Right atrium auricular region (tissue), 2 donors: ENCODE results near the gene AJM1. TPM values are rescaled to one million over a fixed set of nuclear protein-coding genes. Genes with fewer than 3 reads are reported as not detected.
"Not testable (repeated sequence)": the region's sequence is repeated elsewhere in the genome, so short reads cannot be mapped to it uniquely, and the experiment has no call there.

ENCODE experiments used
- DNase-seq: peaks from one replicate; pipeline ENCODE4 v3.0.0-alpha.2; 2019; ENCODE audit warnings: low spot score
- H3K27ac ChIP-seq, 2 donors: fragments of 200-600 bp; sonication (generic); 1 replicate in 1 of 2; 2 replicates in 1 of 2; pipeline ENCODE4 v1.5.1; 2016 to 2019
- H3K27me3 ChIP-seq, 2 donors: fragments of 200-600 bp; sonication (generic); one replicate each; pipeline versions ENCODE4 v1.5.1 to v1.6.0; 2017 to 2019
- H3K36me3 ChIP-seq: fragments of 200-600 bp; sonication (generic); one replicate; pipeline ENCODE4 v1.5.1; 2016
- H3K4me1 ChIP-seq, 2 donors: fragments of 200-600 bp; sonication (generic); one replicate each; pipeline versions ENCODE4 v1.5.1 to v1.6.0; 2017 to 2019
- H3K4me3 ChIP-seq, 2 donors: fragments of 200-600 bp; sonication (generic); 1 replicate in 1 of 2; 2 replicates in 1 of 2; pipeline ENCODE4 v1.5.1; 2017 to 2019; ENCODE audit warnings: mild to moderate bottlenecking in 1 of 2, moderate library complexity in 1 of 2
- H3K9me3 ChIP-seq, 2 donors: fragments of 200-600 bp; sonication (generic); one replicate each; pipeline ENCODE4 v1.5.1; 2019
- CTCF ChIP-seq, 2 donors: fragments of 200-600 bp; sonication (generic); IDR thresholded peaks; one replicate each; pipeline ENCODE4 v1.5.1; 2019; ENCODE audit warnings: antibody characterized with exemption in 2 of 2
- total RNA-seq, 2 donors: library from RNA; depleted of rRNA; stranded (reverse); fragments of >200 nt; gene quantifications; one replicate each; pipeline ENCODE4 v1.1.0, GENCODE V29; 2016

AJM1 gene
- total RNA-seq, 2 donors from 2014 or later, result 2.7 to 3.0 TPM

DNA sequence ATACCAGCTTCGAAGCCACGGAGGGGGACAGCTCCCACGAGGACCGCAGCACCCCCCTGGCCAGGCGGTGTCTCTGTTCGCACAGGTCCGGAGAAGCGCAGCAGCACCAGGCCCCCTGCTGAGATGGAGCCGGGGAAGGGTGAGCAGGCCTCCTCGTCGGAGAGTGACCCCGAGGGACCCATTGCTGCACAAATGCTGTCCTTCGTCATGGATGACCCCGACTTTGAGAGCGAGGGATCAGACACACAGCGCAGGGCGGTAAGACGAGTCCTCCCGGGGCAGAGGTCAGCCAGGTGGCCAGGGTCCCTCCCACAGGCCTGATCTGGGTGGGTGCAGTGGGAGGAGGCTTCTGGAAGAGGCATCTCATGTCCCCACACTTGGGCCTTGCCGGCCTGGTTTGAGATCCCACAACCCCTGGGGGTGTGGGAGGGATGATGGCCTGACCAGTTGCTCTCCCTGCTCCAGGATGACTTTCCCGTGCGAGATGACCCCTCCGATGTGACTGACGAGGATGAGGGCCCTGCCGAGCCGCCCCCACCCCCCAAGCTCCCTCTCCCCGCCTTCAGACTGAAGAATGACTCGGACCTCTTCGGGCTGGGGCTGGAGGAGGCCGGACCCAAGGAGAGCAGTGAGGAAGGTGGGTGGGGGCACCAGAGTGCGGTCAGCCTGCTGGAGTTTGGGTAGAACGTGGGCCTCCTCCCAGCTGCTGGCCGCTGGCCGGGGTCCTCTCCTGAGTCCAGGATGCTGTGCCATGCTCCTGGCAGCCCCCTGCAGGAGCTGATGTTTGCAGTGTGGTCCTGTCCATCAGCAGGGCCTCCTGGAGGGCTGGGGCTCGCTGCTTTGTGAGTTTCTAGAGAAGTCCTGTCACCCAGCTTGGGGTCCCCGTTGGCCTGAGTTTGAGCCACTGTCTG is 2.8 kb upstream of the AJM1 start:
- no peak for TF ChIP-seq CTCF (IDR thresholded peaks at IDR 0.05)
- H3K4me1 ChIP-seq, result peaks cover 0 to 44% of the 10 kb centered on the region in 2 donors
- no peak overlapping the region for H3K27ac ChIP-seq
- H3K9me3 ChIP-seq, result no peaks in the 10 kb centered on the region
- H3K36me3 ChIP-seq, result peaks cover 20% of the 10 kb centered on the region
- no peak overlapping the region for H3K4me3 ChIP-seq
- H3K27me3 ChIP-seq, result no peaks in the 10 kb centered on the region
- no peak for DNase-seq

DNA sequence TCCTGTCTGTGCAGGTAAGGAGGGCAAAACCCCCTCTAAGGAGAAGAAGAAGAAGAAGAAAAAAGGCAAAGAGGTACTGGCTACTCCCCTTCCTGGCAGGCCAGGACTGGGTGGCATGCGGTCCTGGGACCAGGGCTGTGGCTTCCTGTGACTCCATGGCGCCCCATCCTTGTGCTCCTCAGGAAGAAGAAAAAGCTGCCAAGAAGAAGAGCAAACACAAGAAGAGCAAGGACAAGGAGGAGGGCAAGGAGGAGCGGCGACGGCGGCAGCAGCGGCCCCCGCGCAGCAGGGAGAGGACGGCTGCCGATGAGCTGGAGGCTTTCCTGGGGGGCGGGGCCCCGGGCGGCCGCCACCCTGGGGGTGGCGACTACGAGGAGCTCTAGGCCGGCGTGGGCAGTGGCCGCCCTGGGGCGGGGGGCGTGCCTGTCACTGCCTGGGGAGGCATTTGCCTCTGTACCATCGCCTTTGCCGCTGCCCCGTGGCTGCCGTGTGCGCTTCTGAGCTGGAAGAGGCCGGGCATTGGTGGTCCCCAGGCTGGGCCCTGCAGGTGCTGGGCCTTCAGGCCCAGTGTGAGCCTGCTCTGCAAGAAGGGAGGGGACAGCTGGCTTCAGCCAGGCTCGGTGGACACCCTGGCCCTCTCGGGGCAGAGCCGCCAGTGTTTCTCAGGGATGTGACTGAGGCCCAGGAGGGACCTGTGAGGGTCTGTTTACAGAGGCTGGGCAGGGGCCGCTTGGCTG is 2.0 kb upstream of the AJM1 start:
- Histone ChIP-seq H3K27ac (no peak overlapping the region), H3K9me3 (no peaks in the 10 kb centered on the region), H3K27me3 (no peaks in the 10 kb centered on the region), H3K36me3 (peaks cover 19% of the 10 kb centered on the region), H3K4me1 (peaks cover 0 to 44% of the 10 kb centered on the region in 2 donors), H3K4me3 (no peak overlapping the region)
- DNase-seq, result no peak
- no peak for TF ChIP-seq CTCF (IDR thresholded peaks at IDR 0.05)

GRCh38 chr9:136840877-136841645 is 1.2 kb upstream of the AJM1 start:
- Histone ChIP-seq H3K27me3 (no peaks in the 10 kb centered on the region), H3K36me3 (peaks cover 13% of the 10 kb centered on the region), H3K4me1 (peaks cover 0 to 44% of the 10 kb centered on the region in 2 donors), H3K4me3 (no peak overlapping the region), H3K27ac (peak overlapping the region in 1 of 2 donors; percentile 87), H3K9me3 (no peaks in the 10 kb centered on the region)
- no peak for DNase-seq
- TF ChIP-seq CTCF (IDR thresholded peaks at IDR 0.05), result no peak

DNA sequence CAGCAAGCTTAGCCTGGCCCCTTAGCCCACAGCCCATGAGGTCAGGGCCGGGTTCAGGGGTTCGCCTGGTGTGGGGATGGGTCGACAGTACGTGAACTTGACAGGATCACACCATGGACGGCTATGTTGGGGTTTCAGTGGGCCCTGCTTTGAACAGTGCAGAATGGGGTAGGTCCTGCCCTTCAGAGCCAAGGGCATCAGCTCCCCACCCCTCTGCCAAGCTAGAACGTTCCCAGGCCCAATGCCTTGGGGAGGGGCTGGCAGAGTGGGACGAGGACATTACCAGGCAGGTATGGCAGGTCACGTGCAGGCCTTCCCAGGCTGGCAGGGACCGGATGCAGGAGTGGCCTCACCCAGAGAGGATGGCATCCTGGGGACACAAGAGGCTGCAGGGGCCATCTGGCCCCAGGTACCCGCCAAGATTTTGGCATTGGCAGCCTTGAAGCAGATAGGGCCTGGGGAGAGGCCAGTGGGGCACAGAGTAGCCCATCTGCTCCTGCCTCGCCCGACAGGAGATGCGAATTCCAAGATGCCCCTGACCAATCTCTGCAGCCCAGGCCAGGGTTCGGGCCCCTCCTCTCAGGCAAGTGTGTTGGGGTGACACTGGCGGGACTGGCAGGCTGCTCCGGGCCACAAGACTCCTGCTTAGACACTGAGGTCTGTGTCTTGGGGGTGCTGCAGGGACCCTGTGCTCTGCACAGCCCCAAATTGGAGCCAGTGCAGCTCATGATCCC is 465 bp upstream of the AJM1 start:
- H3K4me3 ChIP-seq, result peak overlapping the region in 1 of 2 donors; percentile 54
- not testable (repeated sequence) for H3K9me3 ChIP-seq, H3K27me3 ChIP-seq, DNase-seq, H3K36me3 ChIP-seq
- H3K4me1 ChIP-seq, result peaks cover 0 to 50% of the 10 kb centered on the region in 2 donors
- peak overlapping the region in 1 of 2 donors; percentile 87 for H3K27ac ChIP-seq

- H3K9me3 ChIP-seq, H3K27me3 ChIP-seq, DNase-seq, H3K36me3 ChIP-seq: not testable (repeated sequence)
- Histone ChIP-seq H3K4me3 (peak overlapping the region in 1 of 2 donors; percentile 54), H3K4me1 (peaks cover 0 to 64% of the 10 kb centered on the region in 2 donors), H3K27ac (peak overlapping the region; percentile 81 to 87)
Observed at GRCh38 chr9:136843159-136843800, 1.0 kb downstream of the AJM1 start.
